HepG2 (cell line): ENCODE measurements around the gene HLCS. TPM values are rescaled to one million over a fixed set of nuclear protein-coding genes. Genes with fewer than 3 reads are reported as not detected.

Source experiments
- ATAC-seq: fragments of 200-7000 bp; cut with Tn5 transposase; 3 replicates; pipeline ENCODE4 v1.9.1; 2020; ENCODE audit warnings: mild to moderate bottlenecking, moderate library complexity
- BruUV-seq: library from RNA; stranded (reverse); fragments of 400-500 nt; replicated peaks from 2 replicates; lab custom pipeline; 2021; lab: Mats Ljungman, UMichigan
- CTCF ChIA-PET: fragments of 300-600 bp; formaldehyde crosslinking; extraction: SDS; loops from one replicate; lab custom pipeline; 2021; ENCODE audit warnings: low total read pairs, inconsistent platforms, low intra/inter-chr PET ratio; lab: Yijun Ruan, JAX
- POLR2A ChIA-PET: fragments of 350-600 bp; sonication (Branson Sonifier 250); formaldehyde crosslinking; loops from one replicate; lab custom pipeline; 2020; ENCODE audit warnings: antibody characterized with exemption, inconsistent platforms; lab: Yijun Ruan, JAX
- DNase-seq: peaks from one replicate; pipeline ENCODE4 v3.0.0-alpha.2; 2015; ENCODE audit warnings: low spot score
- FAIRE-seq: peaks from 3 replicates; lab custom pipeline; 2011; peaks lifted over from hg19 to GRCh38; lab: Jason Lieb, UNC
- H2AFZ ChIP-seq: one replicate; pipeline ENCODE4 v1.6.1; 2011; ENCODE audit warnings: low read length, inconsistent platforms
- H3K27ac ChIP-seq: fragments of 300-600 bp; 3 replicates; pipeline ENCODE4 v1.8.0; 2011; ENCODE audit warnings: mixed run types, mild to moderate bottlenecking, mixed read lengths, low read length, inconsistent platforms; ENCODE audit not compliant: insufficient read depth; ENCODE audit errors: extremely low read length
- H3K27me3 ChIP-seq, 2 experiments: fragments of 200-600 bp in 1 of 2; 2 replicates in 1 of 2; 3 replicates in 1 of 2; pipeline versions ENCODE4 v1.6.0 to v1.8.0; 2011; ENCODE audit warnings: low read length in 2 of 2, mild to moderate bottlenecking in 2 of 2, moderate library complexity in 2 of 2, inconsistent platforms in 1 of 2; ENCODE audit not compliant: insufficient read depth in 2 of 2, control insufficient read depth in 1 of 2
- H3K36me3 ChIP-seq, 2 experiments: fragments of 200-600 bp in 1 of 2; replicated peaks in 1 of 2; 2 replicates in 1 of 2; 3 replicates in 1 of 2; pipeline versions ENCODE4 v1.5.1 to v1.8.0; 2011; ENCODE audit warnings: low read length in 2 of 2, inconsistent platforms in 1 of 2; ENCODE audit not compliant: insufficient read depth in 2 of 2, control insufficient read depth in 1 of 2
- H3K4me1 ChIP-seq: 2 replicates; pipeline ENCODE4 v1.5.1; 2012; ENCODE audit warnings: low read length, inconsistent platforms; ENCODE audit not compliant: insufficient read depth
- H3K4me2 ChIP-seq: 2 replicates; pipeline ENCODE4 v1.6.0; 2011; ENCODE audit warnings: low read depth, low read length, inconsistent platforms
- H3K4me3 ChIP-seq, 3 experiments: fragments of 200-600 bp in 1 of 3; sonication (generic), shearing (Covaris generic) in 1 of 3; replicated peaks in 1 of 3; 2 replicates each; pipeline ENCODE4 v1.5.1; 2011 to 2016; ENCODE audit warnings: low read length in 3 of 3, inconsistent platforms in 2 of 3, low read depth in 2 of 3, mild to moderate bottlenecking in 2 of 3, control low read depth in 1 of 3, mixed read lengths in 1 of 3; ENCODE audit not compliant: insufficient read depth in 1 of 3
- H3K79me2 ChIP-seq: one replicate; pipeline ENCODE4 v1.6.1; 2011; ENCODE audit warnings: low read length, inconsistent platforms; ENCODE audit not compliant: insufficient read depth
- H3K9ac ChIP-seq: 2 replicates; pipeline ENCODE4 v1.6.0; 2011; ENCODE audit warnings: mild to moderate bottlenecking, low read depth, low read length, inconsistent platforms; ENCODE audit not compliant: insufficient read depth
- H3K9me3 ChIP-seq: 2 replicates; pipeline ENCODE4 v1.5.1; 2012; ENCODE audit warnings: mild to moderate bottlenecking, low read length
- H4K20me1 ChIP-seq: 2 replicates; pipeline ENCODE4 v1.6.0; 2011; ENCODE audit warnings: inconsistent platforms, mild to moderate bottlenecking, low read length, moderate library complexity; ENCODE audit not compliant: insufficient read depth
- TFDP1 ChIP-seq: IDR thresholded peaks from 2 replicates; pipeline ENCODE4 v1.6.1; 2016; ENCODE audit warnings: missing compliant biosample characterization, missing genetic modification reagents, borderline replicate concordance
- ZNF687 ChIP-seq: sonication (generic); formaldehyde crosslinking; IDR thresholded peaks from 2 replicates; pipeline ENCODE4 v1.5.1; 2020; ENCODE audit warnings: mild to moderate bottlenecking, missing genetic modification reagents, moderate library complexity
- WGBS: methylation state at CpG from one replicate; pipeline ENCODE4 v1.1.6; 2017; ENCODE audit warnings: low lambda C conversion rate; 5-methylcytosine and 5-hydroxymethylcytosine counted together
- in situ Hi-C: cut with HindIII; loops from 2 replicates; pipeline ENCODE4 v1.10.0; 2017; ENCODE audit warnings: low pct_unique_long_range_greater_than_20kb; ENCODE audit not compliant: extremely low pct_ligation_motif_present
- intact Hi-C: fragments of 100-400 bp; cut with micrococcal nuclease; formaldehyde crosslinking; loops from one replicate; pipeline ENCODE4 v1.10.0; 2022; ENCODE audit not compliant: unreplicated experiment
- polyA plus RNA-seq, 8 experiments: library from polyadenylated mRNA; depleted of rRNA in 3 of 8; stranded (reverse) in 7 of 8; unstranded in 1 of 8; fragments of >200 nt; fragmentation: Illumina TruSeq in 4 of 8; extraction: Trizol in 4 of 8; gene quantifications; 2 replicates each; pipeline versions ENCODE4 v1.2.1 to v1.2.3, GENCODE V29; 2011 to 2016; ENCODE audit warnings: low read depth in 4 of 8, missing spikeins in 1 of 8, mixed read lengths in 1 of 8; ENCODE audit not compliant: insufficient read depth in 1 of 8
- total RNA-seq, 5 experiments: library from RNA; depleted of rRNA; stranded (reverse); fragments of >200 nt; fragmentation: Illumina TruSeq; extraction: Trizol; gene quantifications; 2 replicates each; pipeline ENCODE4 v1.2.3, GENCODE V29; 2016; ENCODE audit warnings: low read depth in 1 of 5

HLCS gene
- total and polyA plus RNA-seq, 2 of the 13 experiments (the other 11 are each of a cell fraction or from before 2014, with no cell fraction given): 7.9 to 12.3 TPM

GRCh38 chr21:36728371-36729111, 237.9 kb downstream of the HLCS start:
- no peak overlapping the region for H3K9ac ChIP-seq
- CTCF ChIA-PET: no interaction called here
- in situ Hi-C loops: no loop called here
- no peak overlapping the region for H3K4me2 ChIP-seq
- H3K27ac ChIP-seq: no peak overlapping the region
- DNase-seq: no peak
- no peaks in the 10 kb centered on the region for H4K20me1 ChIP-seq
- 81% methylated on average over 8 of the region's 14 CpGs for WGBS
- BruUV-seq: no TSS peak
- H3K27me3 ChIP-seq: no peaks in the 10 kb centered on the region; a peak in 2 of 5 replicates
- H3K79me2 ChIP-seq: no peaks in the 10 kb centered on the region
- intact Hi-C loops: no loop called here
- POLR2A ChIA-PET: no interaction called here
- no peak for FAIRE-seq
- H3K36me3 ChIP-seq: no peaks in the 10 kb centered on the region
- H2AFZ ChIP-seq: no peak overlapping the region
- TF ChIP-seq TFDP1 (CRISPR knock-in tag) (no peak), ZNF687 (CRISPR knock-in tag) (0 out of 2 replicates have a peak, but pooled peaks have one; percentile 13)
- H3K4me3 ChIP-seq: no peak overlapping the region
- H3K9me3 ChIP-seq: no peaks in the 10 kb centered on the region
- ATAC-seq: no peak
- H3K4me1 ChIP-seq: peaks cover 39% of the 10 kb centered on the region
